Measurements from ENCODE around the gene PIGL.
"Not testable (repeated sequence)": the region's sequence is repeated elsewhere in the genome, so short reads cannot be mapped to it uniquely, and the experiment has no call there.

Gene PIGL
- 31.1 reads per million, percentile 57 among the genes with 10 or more reads in this experiment for total RNA-seq

- DNase-seq, result peak; percentile 74
Observed at GRCh38 chr17:16217002-16217635, at the start of gene PIGL. PIGL (plus strand) TSS chr17:16217210; CDS start chr17:16217227, 17 bp downstream.

- no peak for DNase-seq
Observed at GRCh38 chr17:16171613-16172012, 45.4 kb upstream of the PIGL start.

GRCh38 chr17:16178836-16179235 lies 38.2 kb upstream of the PIGL start:
- DNase-seq, result no peak

GRCh38 chr17:16181581-16181980 lies 35.4 kb upstream of the PIGL start:
- no peak for DNase-seq

GRCh38 chr17:16187642-16188041 lies 29.4 kb upstream of the PIGL start:
- DNase-seq, result no peak

GRCh38 chr17:16189791-16190348 lies 27.1 kb upstream of the PIGL start:
- DNase-seq, result no peak

- DNase-seq, result no peak
Observed at GRCh38 chr17:16190703-16191360, 26.2 kb upstream of the PIGL start.

GRCh38 chr17:16191604-16192003 lies 25.4 kb upstream of the PIGL start:
- no peak for DNase-seq

GRCh38 chr17:16194307-16194835 lies 22.6 kb upstream of the PIGL start:
- DNase-seq, result not testable (repeated sequence)

GRCh38 chr17:16197276-16197675 lies 19.7 kb upstream of the PIGL start:
- DNase-seq, result no peak

GRCh38 chr17:16199093-16199492 lies 17.9 kb upstream of the PIGL start:
- DNase-seq, result no peak

- not testable (repeated sequence) for DNase-seq
Observed at GRCh38 chr17:16201693-16202131, 15.3 kb upstream of the PIGL start.

- not testable (repeated sequence) for DNase-seq
Observed at GRCh38 chr17:16202554-16203500, 14.2 kb upstream of the PIGL start.

- DNase-seq, result not testable (repeated sequence)
Observed at GRCh38 chr17:16204763-16205162, 12.2 kb upstream of the PIGL start.

GRCh38 chr17:16211590-16211989 lies 5.4 kb upstream of the PIGL start:
- DNase-seq, result no peak

GRCh38 chr17:16212793-16213192 lies 4.2 kb upstream of the PIGL start:
- DNase-seq, result no peak

GRCh38 chr17:16214190-16215001 lies 2.6 kb upstream of the PIGL start:
- peak; percentile 4 for DNase-seq

GRCh38 chr17:16215002-16215272 lies 2.1 kb upstream of the PIGL start:
- peak; percentile 3 for DNase-seq

GRCh38 chr17:16215273-16215964 lies 1.6 kb upstream of the PIGL start, which contains the start of gene NCOR1:
NCOR1 (minus strand) TSS chr17:16215534; CDS start chr17:16194569, 20,965 bp downstream.
- peak; percentile 85 for DNase-seq

- peak; percentile 5 for DNase-seq
Observed at GRCh38 chr17:16215965-16216316, 1.1 kb upstream of the PIGL start.

GRCh38 chr17:16216341-16217001 lies 539 bp upstream of the PIGL start:
- not testable (repeated sequence) for DNase-seq
